Islet precursor cell (in vitro differentiated cells): ENCODE data around the gene PHLPP1.
"Not testable (repeated sequence)": the region's sequence is repeated elsewhere in the genome, so short reads cannot be mapped to it uniquely, and the experiment has no call there.

Experiments used
- DNase-seq: peaks from one replicate; pipeline ENCODE4 v3.0.0-alpha.2; 2018

The PHLPP1 gene

GRCh38 chr18:62715436-62715758, at the start of gene PHLPP1:
Gene PHLPP1, plus strand, starts transcription at chr18:62715541. Its CDS starts 143 bp downstream, at chr18:62715684.
- no peak for DNase-seq

GRCh38 chr18:62669225-62669624, 46.1 kb upstream of the PHLPP1 start:
- no peak for DNase-seq

- no peak for DNase-seq
Measured at GRCh38 chr18:62670573-62670972, 44.8 kb upstream of the PHLPP1 start.

- DNase-seq = no peak
Measured at GRCh38 chr18:62672600-62672999, 42.7 kb upstream of the PHLPP1 start.

- no peak for DNase-seq
Measured at GRCh38 chr18:62678847-62679485, 36.4 kb upstream of the PHLPP1 start.

- DNase-seq = no peak
Measured at GRCh38 chr18:62682371-62682770, 33.0 kb upstream of the PHLPP1 start.

- peak; percentile 84 for DNase-seq
Measured at GRCh38 chr18:62683935-62684334, 31.4 kb upstream of the PHLPP1 start.

GRCh38 chr18:62688743-62689317, 26.5 kb upstream of the PHLPP1 start:
- no peak for DNase-seq

- DNase-seq = no peak
Measured at GRCh38 chr18:62690236-62690815, 25.0 kb upstream of the PHLPP1 start.

- no peak for DNase-seq
Measured at GRCh38 chr18:62693659-62694058, 21.7 kb upstream of the PHLPP1 start.

- no peak for DNase-seq
Measured at GRCh38 chr18:62697636-62698035, 17.7 kb upstream of the PHLPP1 start.

GRCh38 chr18:62702259-62702658, 13.1 kb upstream of the PHLPP1 start:
- no peak for DNase-seq

- DNase-seq = not testable (repeated sequence)
Measured at GRCh38 chr18:62706879-62707278, 8.5 kb upstream of the PHLPP1 start.

GRCh38 chr18:62709908-62710307, 5.4 kb upstream of the PHLPP1 start:
- DNase-seq = not testable (repeated sequence)

GRCh38 chr18:62710417-62710816, 4.9 kb upstream of the PHLPP1 start:
- DNase-seq = no peak

- no peak for DNase-seq
Measured at GRCh38 chr18:62711781-62712180, 3.6 kb upstream of the PHLPP1 start.

- DNase-seq = peak; percentile 56
Measured at GRCh38 chr18:62713651-62714247, 1.6 kb upstream of the PHLPP1 start.

GRCh38 chr18:62714671-62715435, 488 bp upstream of the PHLPP1 start:
- DNase-seq = peak; percentile 100

GRCh38 chr18:62715759-62716615, 646 bp downstream of the PHLPP1 start:
- DNase-seq = peak; percentile 73

GRCh38 chr18:62716619-62717168, 1.4 kb downstream of the PHLPP1 start:
- DNase-seq = peak; percentile 82

GRCh38 chr18:62717169-62717924, 2.0 kb downstream of the PHLPP1 start:
- DNase-seq = peak; percentile 74
